ENCODE results near the gene TPM2.
"Not testable (repeated sequence)": the region's sequence is repeated elsewhere in the genome, so short reads cannot be mapped to it uniquely, and the experiment has no call there.

TPM2 gene

GRCh38 chr9:35651956-35652828, 37.5 kb downstream of the TPM2 start:
- no peak for DNase-seq

- DNase-seq = peak in 1 of 5 experiments; percentile 71
Measured at GRCh38 chr9:35650341-35651158, 39.2 kb downstream of the TPM2 start, which contains the start of gene SIT1. TSS of gene SIT1 (minus strand) at chr9:35650931. CDS start at chr9:35650853, 78 bp downstream.

GRCh38 chr9:35649431-35650340, 40.0 kb downstream of the TPM2 start:
- DNase-seq = peak in 2 of 5 experiments; percentile 40 to 79

GRCh38 chr9:35646533-35647265, 43.0 kb downstream of the TPM2 start:
- peak; percentile 85 to 96 (median 88) for DNase-seq

- peak in 1 of 5 experiments; percentile 49 for DNase-seq
Measured at GRCh38 chr9:35646153-35646532, 43.6 kb downstream of the TPM2 start.

GRCh38 chr9:35645736-35646135, 44.0 kb downstream of the TPM2 start:
- not testable (repeated sequence) for DNase-seq

GRCh38 chr9:35643046-35643445, 46.7 kb downstream of the TPM2 start:
- DNase-seq = no peak

GRCh38 chr9:35641478-35641877, 48.2 kb downstream of the TPM2 start:
- DNase-seq = not testable (repeated sequence)

- DNase-seq = not testable (repeated sequence)
Measured at GRCh38 chr9:35640431-35640830, 49.3 kb downstream of the TPM2 start.

GRCh38 chr9:35639631-35640030, 50.1 kb downstream of the TPM2 start:
- no peak for DNase-seq

- DNase-seq = not testable (repeated sequence)
Measured at GRCh38 chr9:35639225-35639624, 50.5 kb downstream of the TPM2 start.

GRCh38 chr9:35638751-35639150, 51.0 kb downstream of the TPM2 start:
- DNase-seq = peak in 1 of 5 experiments; percentile 54

GRCh38 chr9:35637427-35637955, 52.2 kb downstream of the TPM2 start:
- DNase-seq = not testable (repeated sequence)

GRCh38 chr9:35636877-35637246, 52.9 kb downstream of the TPM2 start:
- not testable (repeated sequence) for DNase-seq

- no peak for DNase-seq
Measured at GRCh38 chr9:35636135-35636876, 53.4 kb downstream of the TPM2 start.

- no peak for DNase-seq
Measured at GRCh38 chr9:35635730-35636129, 54.0 kb downstream of the TPM2 start.
